Measurements from ENCODE around the gene DNA2. TPM values are rescaled to one million over a fixed set of nuclear protein-coding genes. Genes with fewer than 3 reads are reported as not detected.

Gene DNA2
- total RNA-seq, 1 donor from 2014 or later = 50.2 TPM

DNA sequence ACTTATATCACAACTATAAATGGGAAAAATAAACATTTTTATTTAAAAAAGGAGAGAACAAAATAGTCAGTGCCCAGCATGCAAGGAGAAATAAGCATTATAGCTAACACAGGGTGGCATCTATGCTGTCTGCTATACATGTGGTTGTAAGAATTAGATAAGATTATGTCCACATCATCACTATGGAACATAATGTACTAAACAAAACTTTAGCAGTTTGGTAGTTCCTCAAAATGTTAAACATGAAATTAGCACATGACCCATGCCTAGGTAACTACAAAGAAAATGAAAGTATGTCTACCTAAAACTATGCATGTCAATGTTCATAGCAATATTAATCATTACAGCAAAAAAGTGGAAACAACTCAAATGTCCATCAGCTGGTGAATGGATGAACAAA lies 36.0 kb downstream of the DNA2 start:
- H3K4me1 Mint-ChIP-seq (ENCODE audit: low read depth) = peaks cover 5% of the 10 kb centered on the region
- no peaks in the 10 kb centered on the region for H3K27me3 Mint-ChIP-seq (ENCODE audit: insufficient read depth)
- no peak overlapping the region for H3K27ac Mint-ChIP-seq
- intact Hi-C loops (cut with micrococcal nuclease) = no loop called here
- no peak overlapping the region for H3K4me3 Mint-ChIP-seq
- no peak for DNase-seq (ENCODE audit: low spot score)
- no peaks in the 10 kb centered on the region for H3K9me3 Mint-ChIP-seq
- peaks cover 15% of the 10 kb centered on the region for H3K36me3 Mint-ChIP-seq (ENCODE audit: low read depth)

DNA sequence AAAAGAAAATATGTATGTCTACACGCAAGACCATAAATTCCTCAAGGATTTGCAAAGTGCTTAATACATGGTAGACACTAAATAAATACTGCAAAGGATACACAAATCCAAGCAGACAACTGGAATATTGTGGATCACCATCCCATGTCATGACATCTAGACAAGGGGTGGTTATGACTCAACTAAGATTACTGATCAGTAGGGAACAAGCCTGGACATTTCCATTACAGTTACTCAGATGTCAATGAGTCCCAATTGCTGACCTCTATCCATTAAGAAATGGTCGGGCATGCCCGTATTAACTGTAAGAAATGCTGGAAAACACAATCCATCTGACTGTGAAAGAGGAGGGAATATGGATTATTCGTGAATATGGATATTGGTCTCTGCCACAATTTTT lies 37.1 kb downstream of the DNA2 start:
- Mint-ChIP-seq H3K27ac (no peak overlapping the region), H3K9me3 (no peaks in the 10 kb centered on the region), H3K4me3 (no peak overlapping the region), H3K27me3 (ENCODE audit: insufficient read depth) (no peaks in the 10 kb centered on the region), H3K4me1 (ENCODE audit: low read depth) (peaks cover 5% of the 10 kb centered on the region), H3K36me3 (ENCODE audit: low read depth) (peaks cover 16% of the 10 kb centered on the region)
- intact Hi-C loops (cut with micrococcal nuclease) = no loop called here
- no peak for DNase-seq (ENCODE audit: low spot score)

DNA sequence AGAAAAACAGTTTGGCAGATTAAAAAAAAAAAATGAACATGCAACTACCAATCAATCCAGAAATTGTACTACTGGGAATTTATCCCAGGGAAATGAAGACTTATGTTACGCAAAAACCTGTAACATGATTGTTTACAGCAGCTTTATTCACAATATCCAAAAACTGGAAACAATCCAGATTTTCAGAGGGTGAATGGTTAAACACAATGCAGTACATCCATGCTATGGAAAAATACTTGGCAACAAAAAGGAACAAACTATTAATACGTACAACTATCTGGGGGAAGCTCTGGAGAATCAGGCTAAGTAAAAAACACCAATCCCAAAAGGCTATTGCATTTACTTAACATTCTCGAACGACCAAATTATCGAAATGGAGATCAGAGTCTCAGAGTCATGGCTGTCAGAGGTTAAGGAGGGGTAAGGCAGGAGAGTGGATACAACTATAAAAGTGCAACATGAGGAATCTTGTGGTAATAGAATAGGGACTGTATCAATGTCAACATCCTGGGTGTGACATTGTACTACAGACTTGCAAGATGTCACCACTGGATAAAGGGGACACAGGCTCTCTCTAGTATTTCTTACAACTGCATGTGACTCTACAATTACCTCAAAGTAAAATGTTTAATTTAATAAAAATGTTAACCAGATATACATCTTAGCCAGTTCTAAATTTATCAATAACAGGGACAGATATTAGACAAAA lies 43.2 kb downstream of the DNA2 start:
- no peaks in the 10 kb centered on the region for H3K9me3 Mint-ChIP-seq
- no peak for DNase-seq (ENCODE audit: low spot score)
- H3K27me3 Mint-ChIP-seq (ENCODE audit: insufficient read depth) = no peaks in the 10 kb centered on the region
- no peak overlapping the region for H3K27ac Mint-ChIP-seq
- H3K4me1 Mint-ChIP-seq (ENCODE audit: low read depth) = peaks cover 11% of the 10 kb centered on the region
- no peak overlapping the region for H3K4me3 Mint-ChIP-seq
- H3K36me3 Mint-ChIP-seq (ENCODE audit: low read depth) = peaks cover 20% of the 10 kb centered on the region
- intact Hi-C loops (cut with micrococcal nuclease) = no loop called here

DNA sequence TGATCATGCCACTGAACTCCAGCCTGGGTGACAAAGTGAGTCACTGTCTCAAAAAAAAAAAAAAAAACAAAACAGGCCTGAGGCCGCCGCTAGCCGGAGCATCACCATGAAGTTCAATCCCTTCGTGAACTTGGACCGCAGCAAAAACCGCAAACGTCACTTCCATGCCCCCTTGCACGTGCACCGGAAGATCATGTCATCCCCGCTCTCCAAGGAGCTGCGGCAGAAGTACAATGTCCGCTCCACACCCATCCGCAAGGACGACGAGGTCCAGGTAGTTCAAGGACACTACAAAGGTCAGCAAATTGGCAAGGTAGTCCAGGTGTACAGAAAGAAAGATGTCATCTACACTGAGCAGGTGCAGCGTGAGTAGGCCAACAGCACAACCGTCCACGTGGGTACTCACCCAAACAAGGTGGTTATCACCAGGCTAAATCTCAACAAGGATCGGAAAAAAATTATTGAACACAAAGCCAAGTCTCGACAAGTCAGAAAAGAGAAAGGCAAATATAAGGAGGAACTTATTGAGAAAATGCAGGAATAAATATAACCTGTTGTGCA lies 47.2 kb downstream of the DNA2 start:
- no peak overlapping the region for H3K4me3 Mint-ChIP-seq
- DNase-seq (ENCODE audit: low spot score) = no peak
- no peaks in the 10 kb centered on the region for H3K9me3 Mint-ChIP-seq
- H3K27ac Mint-ChIP-seq = no peak overlapping the region
- intact Hi-C loops (cut with micrococcal nuclease) = no loop called here
- no peaks in the 10 kb centered on the region for H3K27me3 Mint-ChIP-seq (ENCODE audit: insufficient read depth)
- H3K36me3 Mint-ChIP-seq (ENCODE audit: low read depth) = peaks cover 28% of the 10 kb centered on the region
- H3K4me1 Mint-ChIP-seq (ENCODE audit: low read depth) = peaks cover 17% of the 10 kb centered on the region

DNA sequence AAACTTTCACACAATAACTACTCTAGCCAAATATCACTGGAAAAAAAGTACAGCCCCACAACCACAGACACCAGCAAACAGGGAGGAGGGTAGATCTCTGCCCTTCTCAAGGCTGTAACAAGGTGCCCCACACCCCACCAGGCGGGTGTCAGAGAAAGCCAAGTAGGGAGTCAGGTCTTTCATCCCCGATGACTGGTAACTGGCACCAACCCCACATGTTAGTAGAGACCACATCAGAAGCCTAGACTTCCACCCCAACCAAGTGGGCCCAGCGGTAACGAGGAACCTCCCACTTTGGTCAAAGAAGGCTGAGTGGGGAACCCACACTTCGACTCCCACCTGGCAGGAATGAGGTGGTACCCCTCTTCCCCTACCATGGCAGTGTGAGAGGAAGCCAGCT lies 48.3 kb downstream of the DNA2 start:
- H3K27ac Mint-ChIP-seq = peak overlapping the region; percentile 81
- DNase-seq (ENCODE audit: low spot score) = peak; percentile 6
- peaks cover 26% of the 10 kb centered on the region for H3K36me3 Mint-ChIP-seq (ENCODE audit: low read depth)
- H3K9me3 Mint-ChIP-seq = no peaks in the 10 kb centered on the region
- no peaks in the 10 kb centered on the region for H3K27me3 Mint-ChIP-seq (ENCODE audit: insufficient read depth)
- H3K4me3 Mint-ChIP-seq = peak overlapping the region; percentile 61
- intact Hi-C loops (cut with micrococcal nuclease) = no loop called here
- H3K4me1 Mint-ChIP-seq (ENCODE audit: low read depth) = peaks cover 17% of the 10 kb centered on the region

DNA sequence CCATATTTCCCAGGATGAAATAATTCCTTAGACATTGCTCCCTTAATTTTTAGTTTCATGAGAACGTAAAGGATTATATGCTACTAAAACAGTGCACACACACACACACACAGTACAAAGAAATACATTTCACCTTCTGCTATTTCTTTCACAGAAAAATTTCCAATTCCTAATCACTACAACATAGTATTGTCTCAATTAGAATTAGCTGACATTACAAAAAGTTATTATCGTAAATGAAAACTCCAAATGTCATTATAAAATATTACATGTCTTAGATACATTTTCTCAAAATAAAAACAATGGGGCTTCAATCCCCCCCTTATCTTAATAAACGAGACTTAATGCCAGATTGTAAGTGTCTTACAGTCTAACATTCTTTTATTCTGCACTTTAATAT lies 52.4 kb downstream of the DNA2 start:
- H3K36me3 Mint-ChIP-seq (ENCODE audit: low read depth) = peaks cover 28% of the 10 kb centered on the region
- intact Hi-C loops (cut with micrococcal nuclease) = no loop called here
- DNase-seq (ENCODE audit: low spot score) = no peak

DNA sequence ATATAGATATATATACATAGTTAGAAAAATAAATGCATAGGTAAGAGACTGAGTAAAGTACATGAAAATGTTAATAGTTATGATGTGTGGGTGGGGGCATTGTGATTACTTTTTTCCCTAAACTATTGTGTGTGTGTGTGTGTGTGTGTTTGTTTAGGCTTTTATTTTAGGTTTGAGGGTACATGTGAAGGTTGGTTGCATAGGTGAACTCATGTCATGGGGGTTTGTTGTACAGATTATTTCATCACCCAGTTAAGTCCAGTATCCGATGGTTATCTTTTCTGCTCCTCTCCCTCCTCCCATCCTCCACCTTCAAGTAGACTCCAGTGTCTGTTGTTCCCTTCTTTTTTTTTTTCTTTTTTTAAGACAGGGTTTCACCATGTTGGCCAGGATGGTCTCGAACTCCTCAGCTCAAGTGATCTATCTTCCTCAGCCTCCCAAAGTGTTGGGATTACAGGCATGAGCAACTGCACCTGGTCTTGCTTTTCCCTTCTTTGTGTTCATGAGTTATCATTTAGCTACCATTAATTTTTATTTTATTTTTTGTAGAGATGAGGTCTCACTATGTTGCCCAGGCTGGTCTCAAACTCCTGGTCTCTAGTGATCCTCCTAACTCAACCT lies 62.8 kb downstream of the DNA2 start:
- DNase-seq (ENCODE audit: low spot score) = no peak
- Mint-ChIP-seq H3K4me1 (ENCODE audit: low read depth) (peaks cover 13% of the 10 kb centered on the region), H3K27ac (no peak overlapping the region), H3K27me3 (ENCODE audit: insufficient read depth) (no peaks in the 10 kb centered on the region), H3K9me3 (no peaks in the 10 kb centered on the region), H3K4me3 (no peak overlapping the region), H3K36me3 (ENCODE audit: low read depth) (peaks cover 10% of the 10 kb centered on the region)
- intact Hi-C loops (cut with micrococcal nuclease) = loop anchor here (5.0 kb wide), 1 partner anchor 493 kb away; the partner anchor contains the start of gene DDX50

More for the DNA sequence above, 52.4 kb downstream of the DNA2 start:
- no peaks in the 10 kb centered on the region for H3K9me3 Mint-ChIP-seq
- H3K27me3 Mint-ChIP-seq (ENCODE audit: insufficient read depth) = no peaks in the 10 kb centered on the region
- H3K27ac Mint-ChIP-seq = no peak overlapping the region
- peaks cover 13% of the 10 kb centered on the region for H3K4me1 Mint-ChIP-seq (ENCODE audit: low read depth)
- H3K4me3 Mint-ChIP-seq = no peak overlapping the region

DNA sequence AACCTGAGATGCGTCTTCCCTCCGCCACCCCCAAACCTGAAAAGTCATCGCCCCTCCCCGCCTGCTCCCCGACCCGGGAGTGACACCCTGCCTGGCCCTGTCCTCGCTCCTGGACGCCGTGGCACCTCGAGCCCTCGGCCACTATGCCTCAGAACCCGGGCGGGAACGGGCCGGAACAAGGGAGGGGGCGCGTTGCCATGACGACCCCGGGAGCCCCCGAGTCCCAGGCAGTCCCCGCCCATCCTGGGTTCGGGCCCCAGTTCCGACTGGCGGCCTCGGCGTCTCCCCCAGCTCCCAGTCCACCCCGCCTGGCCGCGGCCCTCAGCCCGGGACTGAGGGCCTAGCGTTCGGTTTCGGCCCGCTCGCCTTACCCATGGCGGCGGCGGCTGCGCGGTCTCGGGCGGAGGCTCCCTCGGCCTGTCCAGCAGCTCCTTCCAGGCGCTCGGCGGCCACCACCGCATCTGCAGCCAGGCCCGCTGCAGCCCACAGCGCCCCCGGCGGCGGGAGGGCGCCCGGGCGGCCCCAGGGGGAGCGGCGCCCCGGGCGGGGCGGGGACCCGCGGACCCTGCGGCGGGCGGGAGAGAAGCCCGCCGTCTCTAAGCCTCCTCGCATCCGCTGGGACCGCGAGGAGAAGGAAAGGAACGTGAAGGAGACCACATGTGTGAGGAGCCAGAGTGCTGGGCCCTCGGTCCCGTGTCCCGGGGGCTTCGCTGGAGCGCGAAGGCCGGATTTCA lies 64.8 kb downstream of the DNA2 start, which contains the start of gene RUFY2:
TSS of gene RUFY2 (minus strand) at position 463 of the 734 bp plus-strand sequence. CDS start at position 375, 88 bp downstream.
- intact Hi-C loops (cut with micrococcal nuclease) = loop anchor here (1.0 to 5.0 kb wide), 5 partner anchors 64 to 495 kb away; partner anchors contain the start of genes DDX50, DNA2, HERC4 and SLC25A16
- DNase-seq (ENCODE audit: low spot score) = peak; percentile 77
- Mint-ChIP-seq H3K36me3 (ENCODE audit: low read depth) (peaks cover 1% of the 10 kb centered on the region), H3K9me3 (no peaks in the 10 kb centered on the region), H3K4me1 (ENCODE audit: low read depth) (peaks cover 13% of the 10 kb centered on the region), H3K27me3 (ENCODE audit: insufficient read depth) (no peaks in the 10 kb centered on the region), H3K4me3 (peak within 1 kb of the TSS; percentile 90), H3K27ac (peak within 1 kb of the TSS; percentile 80)

DNA sequence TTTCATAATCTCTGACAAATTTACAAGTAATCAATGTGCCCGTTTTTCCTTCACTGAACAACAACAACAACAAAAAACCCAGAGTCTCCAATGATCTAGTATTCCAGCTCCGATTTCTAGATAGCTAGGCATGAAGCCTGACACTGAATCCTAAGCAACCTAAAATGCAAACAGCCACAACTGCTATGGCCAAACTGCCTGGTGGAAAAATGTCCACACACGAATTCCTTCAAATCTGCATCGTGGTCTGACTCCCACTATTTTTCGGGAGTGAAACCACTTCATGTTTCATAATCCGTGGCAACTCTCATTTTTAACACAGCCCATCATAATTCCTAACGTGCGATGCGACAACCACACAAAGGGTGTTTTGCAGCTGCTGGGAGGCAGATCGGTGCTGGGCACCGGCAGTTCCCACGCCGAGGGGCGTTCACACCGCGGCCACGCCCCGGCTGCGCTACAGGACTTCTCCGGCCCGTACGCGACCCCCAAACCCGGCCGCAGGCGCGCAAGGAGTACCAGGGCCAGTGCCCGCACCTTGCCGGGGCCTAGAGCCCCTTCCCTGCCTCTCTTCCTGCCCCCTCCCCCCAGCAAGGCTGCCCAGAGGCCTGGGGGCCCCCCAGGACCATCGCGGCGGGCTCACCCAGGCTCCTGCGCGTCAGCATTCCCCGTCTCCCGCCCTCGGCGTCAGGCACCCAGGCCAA lies 65.5 kb downstream of the DNA2 start:
- Mint-ChIP-seq H3K27me3 (ENCODE audit: insufficient read depth) (no peaks in the 10 kb centered on the region), H3K27ac (peak overlapping the region; percentile 80), H3K9me3 (no peaks in the 10 kb centered on the region), H3K4me1 (ENCODE audit: low read depth) (peaks cover 13% of the 10 kb centered on the region), H3K4me3 (peak overlapping the region; percentile 90), H3K36me3 (ENCODE audit: low read depth) (peaks cover 3% of the 10 kb centered on the region)
- DNase-seq (ENCODE audit: low spot score) = no peak
- intact Hi-C loops (cut with micrococcal nuclease) = loop anchor here (1.0 to 5.0 kb wide), 3 partner anchors 65 to 496 kb away; partner anchors contain the start of genes DDX50, DNA2 and HERC4

DNA sequence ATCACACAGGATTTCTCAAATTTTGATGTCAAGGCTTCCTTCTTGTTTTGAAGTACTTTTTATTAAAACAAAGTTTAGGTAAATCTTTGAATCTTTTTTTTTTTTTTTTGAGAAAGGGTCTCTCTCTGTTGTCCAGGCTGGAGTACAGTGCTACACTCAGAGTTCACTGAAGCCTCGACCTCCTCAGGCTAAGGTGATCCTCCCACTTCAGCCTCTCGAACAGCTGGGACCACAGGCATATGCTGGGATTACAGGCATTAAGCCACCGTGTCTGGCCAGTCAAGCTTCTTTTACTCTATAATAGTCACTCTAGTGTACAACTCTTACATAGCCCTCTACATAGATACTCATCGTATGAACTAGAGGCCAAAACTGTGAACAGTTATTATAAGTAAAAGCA lies 68.1 kb downstream of the DNA2 start:
- intact Hi-C loops (cut with micrococcal nuclease) = no loop called here
- no peak overlapping the region for H3K4me3 Mint-ChIP-seq

DNA sequence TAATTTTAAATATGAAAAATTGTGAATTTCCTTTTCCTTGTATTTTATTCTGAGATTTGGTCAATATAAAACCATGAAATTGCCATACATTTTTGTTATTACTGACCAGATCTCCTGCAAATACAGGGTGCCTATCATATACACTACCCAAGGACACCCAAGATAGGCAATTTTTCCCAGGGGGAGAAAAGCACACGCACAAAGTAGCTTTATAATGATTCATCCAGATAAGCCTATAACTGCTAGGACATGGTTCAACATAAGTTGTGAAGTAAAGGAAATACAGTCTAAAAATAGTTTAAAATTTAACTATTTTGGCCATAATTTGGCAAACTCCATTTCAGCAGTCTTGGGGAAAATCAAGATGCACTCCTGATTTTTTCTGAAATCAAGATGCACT lies 69.5 kb downstream of the DNA2 start:
- no peaks in the 10 kb centered on the region for H3K9me3 Mint-ChIP-seq
- DNase-seq (ENCODE audit: low spot score) = no peak
- H3K36me3 Mint-ChIP-seq (ENCODE audit: low read depth) = peaks cover 6% of the 10 kb centered on the region
- no peaks in the 10 kb centered on the region for H3K27me3 Mint-ChIP-seq (ENCODE audit: insufficient read depth)
- intact Hi-C loops (cut with micrococcal nuclease) = no loop called here
- H3K27ac Mint-ChIP-seq = no peak overlapping the region
- H3K4me1 Mint-ChIP-seq (ENCODE audit: low read depth) = peaks cover 13% of the 10 kb centered on the region
- no peak overlapping the region for H3K4me3 Mint-ChIP-seq

More for the DNA sequence above, 68.1 kb downstream of the DNA2 start:
- Mint-ChIP-seq H3K9me3 (no peaks in the 10 kb centered on the region), H3K4me1 (ENCODE audit: low read depth) (peaks cover 13% of the 10 kb centered on the region), H3K27ac (no peak overlapping the region), H3K27me3 (ENCODE audit: insufficient read depth) (no peaks in the 10 kb centered on the region), H3K36me3 (ENCODE audit: low read depth) (peaks cover 6% of the 10 kb centered on the region)
- no peak for DNase-seq (ENCODE audit: low spot score)

DNA sequence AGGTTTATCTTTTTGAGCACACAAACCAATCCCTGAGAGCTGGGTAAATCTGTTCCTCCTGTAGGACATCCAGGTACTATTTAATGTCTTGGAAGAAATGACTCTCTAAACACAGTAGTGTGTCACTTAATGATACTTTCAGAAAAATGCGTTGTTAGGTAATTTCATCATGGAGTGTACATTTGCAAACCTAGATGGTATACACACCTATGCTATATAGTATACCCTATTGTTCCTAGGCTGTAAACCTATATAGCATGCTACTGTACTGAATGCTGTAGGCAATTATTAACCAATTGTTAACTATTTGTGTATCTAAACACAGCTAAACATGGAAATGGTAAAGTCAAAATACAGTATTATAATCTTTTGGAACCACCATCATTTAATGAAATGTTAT lies 74.8 kb downstream of the DNA2 start:
- no peak for DNase-seq (ENCODE audit: low spot score)
- Mint-ChIP-seq H3K27ac (no peak overlapping the region), H3K27me3 (ENCODE audit: insufficient read depth) (no peaks in the 10 kb centered on the region), H3K4me1 (ENCODE audit: low read depth) (no peaks in the 10 kb centered on the region), H3K4me3 (no peak overlapping the region), H3K9me3 (no peaks in the 10 kb centered on the region), H3K36me3 (ENCODE audit: low read depth) (peaks cover 13% of the 10 kb centered on the region)
- intact Hi-C loops (cut with micrococcal nuclease) = no loop called here
